HFF-Myc (cell line): ENCODE data around the gene BMPR1B.

Source experiments
- DNase-seq: peaks from one replicate; pipeline ENCODE4 v3.0.0-alpha.2; 2011; ENCODE audit warnings: low read depth; ENCODE audit errors: extremely low read depth
- H3K4me3 ChIP-seq: replicated peaks from 2 replicates; pipeline ENCODE4 v1.5.1; 2011; ENCODE audit warnings: low read depth, mild to moderate bottlenecking, control low read depth, low read length
- TF ChIP-seq, protein P1 (sequence below): IDR thresholded peaks from 2 replicates; pipeline ENCODE4 v1.5.1; 2012; ENCODE audit warnings: mild to moderate bottlenecking, low read depth, low read length, control low read depth; ENCODE audit errors: missing control alignments

BMPR1B gene

GRCh38 chr4:95198961-95199360 is 441.2 kb downstream of the BMPR1B start:
- no peak for DNase-seq
- TF ChIP-seq, protein P1, sequence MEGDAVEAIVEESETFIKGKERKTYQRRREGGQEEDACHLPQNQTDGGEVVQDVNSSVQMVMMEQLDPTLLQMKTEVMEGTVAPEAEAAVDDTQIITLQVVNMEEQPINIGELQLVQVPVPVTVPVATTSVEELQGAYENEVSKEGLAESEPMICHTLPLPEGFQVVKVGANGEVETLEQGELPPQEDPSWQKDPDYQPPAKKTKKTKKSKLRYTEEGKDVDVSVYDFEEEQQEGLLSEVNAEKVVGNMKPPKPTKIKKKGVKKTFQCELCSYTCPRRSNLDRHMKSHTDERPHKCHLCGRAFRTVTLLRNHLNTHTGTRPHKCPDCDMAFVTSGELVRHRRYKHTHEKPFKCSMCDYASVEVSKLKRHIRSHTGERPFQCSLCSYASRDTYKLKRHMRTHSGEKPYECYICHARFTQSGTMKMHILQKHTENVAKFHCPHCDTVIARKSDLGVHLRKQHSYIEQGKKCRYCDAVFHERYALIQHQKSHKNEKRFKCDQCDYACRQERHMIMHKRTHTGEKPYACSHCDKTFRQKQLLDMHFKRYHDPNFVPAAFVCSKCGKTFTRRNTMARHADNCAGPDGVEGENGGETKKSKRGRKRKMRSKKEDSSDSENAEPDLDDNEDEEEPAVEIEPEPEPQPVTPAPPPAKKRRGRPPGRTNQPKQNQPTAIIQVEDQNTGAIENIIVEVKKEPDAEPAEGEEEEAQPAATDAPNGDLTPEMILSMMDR: no peak
- no peak overlapping the region for H3K4me3 ChIP-seq

GRCh38 chr4:95204267-95204844 is 446.6 kb downstream of the BMPR1B start:
- no peak for DNase-seq
- TF ChIP-seq, protein P1: no peak
- H3K4me3 ChIP-seq: no peak overlapping the region

DNA sequence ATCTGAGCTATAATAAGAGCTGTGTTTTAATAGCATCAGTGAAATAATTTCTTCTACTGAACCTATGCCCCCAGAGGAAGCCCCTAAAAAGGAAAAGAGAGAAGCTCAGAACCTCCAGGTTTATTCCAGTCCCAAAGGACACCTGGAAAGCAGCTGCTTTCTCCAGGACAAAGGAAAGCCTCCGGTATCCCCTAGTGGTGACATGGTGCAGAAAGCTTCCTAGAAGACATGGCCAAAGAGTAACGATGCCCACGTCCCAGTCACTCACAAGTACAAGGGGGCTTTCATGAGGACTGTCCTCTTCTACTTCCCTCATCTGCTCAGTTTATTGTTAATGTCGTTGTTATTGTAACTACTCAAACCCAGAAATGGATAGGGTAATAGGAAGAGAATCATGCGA is 447.1 kb downstream of the BMPR1B start:
- H3K4me3 ChIP-seq: no peak overlapping the region
- DNase-seq: no peak

More for the DNA sequence above, 447.1 kb downstream of the BMPR1B start:
- TF ChIP-seq, protein P1: peak; percentile 48
